22Rv1 (cell line): ENCODE data around the gene CXCL5.

Source experiments
- H3K27ac ChIP-seq: fragments of 450-650 bp; 2 replicates; pipeline ENCODE4 v1.5.1; 2017
- CTCF ChIP-seq: fragments of 450-650 bp; IDR thresholded peaks from 2 replicates; pipeline ENCODE4 v1.5.1; 2017; ENCODE audit warnings: mild to moderate bottlenecking
- ZFX ChIP-seq: fragments of 450-650 bp; IDR thresholded peaks from 2 replicates; pipeline ENCODE4 v1.6.1; 2017; ENCODE audit warnings: antibody characterized with exemption, borderline replicate concordance

Gene CXCL5

GRCh38 chr4:74000301-74000700, 1.8 kb upstream of the CXCL5 start:
- no peak overlapping the region for H3K27ac ChIP-seq
- TF ChIP-seq ZFX (no peak), CTCF (no peak)

GRCh38 chr4:73992050-73992449, 6.4 kb downstream of the CXCL5 start:
- TF ChIP-seq ZFX (no peak), CTCF (no peak)
- no peak overlapping the region for H3K27ac ChIP-seq

- no peak overlapping the region for H3K27ac ChIP-seq
- TF ChIP-seq CTCF (no peak), ZFX (no peak)
These were observed 6.8 kb downstream of the CXCL5 start for GRCh38 chr4:73991742-73992000.

GRCh38 chr4:73990988-73991741, 7.3 kb downstream of the CXCL5 start:
- TF ChIP-seq CTCF (no peak), ZFX (no peak)
- H3K27ac ChIP-seq, result no peak overlapping the region

- TF ChIP-seq ZFX (no peak), CTCF (no peak)
- H3K27ac ChIP-seq, result no peak overlapping the region
These were observed 8.5 kb downstream of the CXCL5 start for GRCh38 chr4:73989928-73990327.

- H3K27ac ChIP-seq, result no peak overlapping the region
- TF ChIP-seq CTCF, result no peak
- TF ChIP-seq ZFX, result no peak
These were observed 9.4 kb downstream of the CXCL5 start for GRCh38 chr4:73989031-73989430.

GRCh38 chr4:73988061-73988460, 10.4 kb downstream of the CXCL5 start, which contains the start of gene PPBP:
PPBP (minus strand) TSS chr4:73988190; CDS start chr4:73988103, 87 bp downstream.
- TF ChIP-seq ZFX, result no peak
- H3K27ac ChIP-seq, result no peak within 1 kb of the TSS

- no peak overlapping the region for H3K27ac ChIP-seq
These were observed 13.0 kb downstream of the CXCL5 start for GRCh38 chr4:73985528-73985852.

More at GRCh38 chr4:73985528-73985852, 13.0 kb downstream of the CXCL5 start:
- TF ChIP-seq ZFX (no peak), CTCF (no peak)
